ENCODE results near the gene HDAC4.

Gene HDAC4

GRCh38 chr2:239385096-239386000 is 15.5 kb downstream of the HDAC4 start:
- no peak for DNase-seq (ENCODE audit: extremely low read depth in 1 of 2, low read depth in 1 of 2)

GRCh38 chr2:239383759-239384156 is 17.1 kb downstream of the HDAC4 start:
- DNase-seq (ENCODE audit: extremely low read depth in 1 of 2, low read depth in 1 of 2): no peak

GRCh38 chr2:239383036-239383758 is 17.6 kb downstream of the HDAC4 start:
- DNase-seq (ENCODE audit: extremely low read depth in 1 of 2, low read depth in 1 of 2): no peak

GRCh38 chr2:239382384-239382880 is 18.4 kb downstream of the HDAC4 start:
- no peak for DNase-seq (ENCODE audit: extremely low read depth in 1 of 2, low read depth in 1 of 2)

GRCh38 chr2:239381709-239382134 is 19.1 kb downstream of the HDAC4 start:
- no peak for DNase-seq (ENCODE audit: extremely low read depth in 1 of 2, low read depth in 1 of 2)

- no peak for DNase-seq (ENCODE audit: extremely low read depth in 1 of 2, low read depth in 1 of 2)
Measured at GRCh38 chr2:239380831-239381708, 19.8 kb downstream of the HDAC4 start.

GRCh38 chr2:239379641-239380170 is 21.1 kb downstream of the HDAC4 start:
- no peak for DNase-seq (ENCODE audit: extremely low read depth in 1 of 2, low read depth in 1 of 2)

- no peak for DNase-seq (ENCODE audit: extremely low read depth in 1 of 2, low read depth in 1 of 2)
Measured at GRCh38 chr2:239378918-239379640, 21.7 kb downstream of the HDAC4 start.

- DNase-seq (ENCODE audit: extremely low read depth in 1 of 2, low read depth in 1 of 2): no peak
Measured at GRCh38 chr2:239378021-239378917, 22.6 kb downstream of the HDAC4 start.

GRCh38 chr2:239377591-239377990 is 23.2 kb downstream of the HDAC4 start:
- no peak for DNase-seq (ENCODE audit: extremely low read depth in 1 of 2, low read depth in 1 of 2)

- DNase-seq (ENCODE audit: extremely low read depth in 1 of 2, low read depth in 1 of 2): no peak
Measured at GRCh38 chr2:239376942-239377531, 23.8 kb downstream of the HDAC4 start.

- no peak for DNase-seq (ENCODE audit: extremely low read depth in 1 of 2, low read depth in 1 of 2)
Measured at GRCh38 chr2:239376351-239376750, 24.5 kb downstream of the HDAC4 start.

GRCh38 chr2:239375278-239376061 is 25.4 kb downstream of the HDAC4 start:
- no peak for DNase-seq (ENCODE audit: extremely low read depth in 1 of 2, low read depth in 1 of 2)

GRCh38 chr2:239374896-239375277 is 25.9 kb downstream of the HDAC4 start:
- DNase-seq (ENCODE audit: extremely low read depth in 1 of 2, low read depth in 1 of 2): no peak

GRCh38 chr2:239372835-239373234 is 28.0 kb downstream of the HDAC4 start:
- no peak for DNase-seq (ENCODE audit: extremely low read depth in 1 of 2, low read depth in 1 of 2)

- DNase-seq (ENCODE audit: extremely low read depth in 1 of 2, low read depth in 1 of 2): no peak
Measured at GRCh38 chr2:239371726-239372686, 28.8 kb downstream of the HDAC4 start.

Data from activated CD8-positive, alpha-beta memory T cell treated with anti-CD3 and anti-CD28 coated beads for 1 hour (primary cell).